GM21360 (cell line): ENCODE data around the gene OR10H4.
"Not testable (repeated sequence)": the region's sequence is repeated elsewhere in the genome, so short reads cannot be mapped to it uniquely, and the experiment has no call there.

ENCODE experiments used
- ATAC-seq: cut with Tn5 transposase; IDR thresholded peaks from one replicate; pipeline ENCODE4 v1.9.1; 2021; ENCODE audit warnings: mild to moderate bottlenecking, moderate library complexity; ENCODE audit not compliant: unreplicated experiment

Gene OR10H4

DNA sequence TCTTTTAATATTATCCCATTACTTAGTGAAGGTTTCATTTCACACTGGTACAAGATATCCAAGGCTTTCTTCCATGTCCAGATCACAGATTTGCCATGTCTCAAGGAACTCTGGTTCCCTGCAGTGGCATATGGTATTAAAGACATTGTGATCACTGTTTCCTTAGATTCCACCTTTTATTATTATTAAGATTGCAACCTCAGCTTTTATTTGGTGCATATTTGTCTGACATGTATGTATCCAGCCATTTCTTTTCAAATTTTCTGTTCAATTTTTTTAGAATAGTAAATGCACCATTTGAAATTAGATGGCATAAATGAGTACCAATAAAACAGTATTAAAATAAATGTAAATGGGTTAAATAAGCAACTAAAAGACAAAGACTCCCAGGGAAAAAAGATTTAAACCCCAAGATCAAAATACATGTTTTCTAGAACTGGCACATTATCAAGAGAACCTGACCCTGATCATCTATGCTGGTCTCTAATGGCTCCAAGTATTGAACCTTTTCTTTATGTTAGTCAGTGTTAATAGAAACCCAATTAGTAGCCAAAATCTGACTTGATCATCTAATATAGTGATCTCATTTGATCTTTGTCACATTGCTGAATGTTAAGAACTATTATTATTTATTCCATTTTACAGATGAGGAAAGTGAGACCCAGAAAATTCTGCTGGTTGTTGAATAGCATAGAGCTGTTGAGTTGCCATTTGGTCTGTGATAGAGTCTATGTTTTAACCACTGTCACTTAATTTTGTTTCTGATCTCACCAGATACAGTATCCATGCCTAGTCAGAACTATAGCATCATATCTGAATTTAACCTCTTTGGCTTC, at the start of gene OR10H4:
Gene OR10H4 (plus strand): TSS at position 786 of the 836 bp plus-strand sequence. CDS start 0 bp downstream, at position 786.
- ATAC-seq: no peak

DNA sequence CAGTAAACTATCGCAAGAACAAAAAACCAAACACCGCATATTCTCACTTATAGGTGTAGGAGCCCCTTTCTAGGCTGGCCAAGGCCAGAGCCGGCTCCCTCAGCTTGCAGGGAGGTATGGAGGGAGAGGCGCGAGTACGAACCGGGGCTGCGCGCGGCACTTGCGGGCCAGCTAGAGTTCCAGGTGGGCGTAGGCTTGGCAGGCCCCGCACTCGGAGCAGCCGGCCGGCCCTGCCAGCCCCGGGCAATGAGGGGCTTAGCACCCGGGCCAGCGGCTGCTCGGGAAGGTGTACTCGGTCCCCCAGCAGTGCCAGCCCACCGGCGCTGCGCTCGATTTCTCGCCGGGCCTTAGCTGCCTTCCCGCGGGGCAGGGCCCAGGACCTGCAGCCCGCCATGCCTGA, 49.2 kb upstream of the OR10H4 start:
- not testable (repeated sequence) for ATAC-seq

GRCh38 chr19:15900032-15900431, 48.8 kb upstream of the OR10H4 start:
- ATAC-seq: not testable (repeated sequence)

- ATAC-seq: no peak
Observed at GRCh38 chr19:15900504-15900903, 48.3 kb upstream of the OR10H4 start.

DNA sequence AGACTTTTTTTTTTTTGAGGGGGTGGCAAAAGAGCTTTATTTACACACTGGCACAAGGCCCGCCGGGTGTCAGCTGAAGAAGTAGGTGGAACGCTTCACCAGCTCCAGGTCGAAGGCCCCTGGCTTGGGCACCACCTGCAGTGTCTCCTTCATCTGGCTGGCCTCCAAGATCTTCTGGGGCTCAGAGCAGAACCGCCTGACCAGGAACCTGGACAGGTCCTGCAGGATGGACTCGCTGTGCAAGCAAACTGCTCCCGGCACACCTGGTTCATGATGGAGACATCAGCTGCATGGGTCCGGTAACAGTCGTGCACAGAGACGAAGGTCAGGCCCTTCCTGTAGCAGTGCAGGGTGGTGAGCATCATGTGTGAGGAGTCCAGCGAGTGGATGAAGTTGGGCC, 46.6 kb upstream of the OR10H4 start:
- no peak for ATAC-seq

DNA sequence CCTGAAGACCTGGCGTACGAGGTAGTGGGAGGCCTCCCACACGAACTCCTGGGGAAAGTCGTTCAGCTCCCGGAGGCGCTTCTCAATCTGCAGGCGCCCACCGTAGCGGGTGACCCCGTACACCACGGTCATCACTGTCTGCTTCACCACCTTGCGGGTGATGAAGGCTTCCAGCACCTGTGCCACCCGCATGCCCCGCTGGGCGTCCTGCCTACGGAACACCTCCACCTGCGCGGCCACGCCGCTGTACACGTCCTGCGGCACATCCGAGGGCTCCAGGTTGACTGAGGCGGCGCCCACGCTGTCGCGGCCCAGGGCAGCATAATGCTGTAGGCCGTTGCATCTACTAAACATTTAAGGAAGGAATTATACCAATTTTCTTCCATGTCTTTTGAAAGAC, 45.9 kb upstream of the OR10H4 start:
- ATAC-seq: not testable (repeated sequence)

DNA sequence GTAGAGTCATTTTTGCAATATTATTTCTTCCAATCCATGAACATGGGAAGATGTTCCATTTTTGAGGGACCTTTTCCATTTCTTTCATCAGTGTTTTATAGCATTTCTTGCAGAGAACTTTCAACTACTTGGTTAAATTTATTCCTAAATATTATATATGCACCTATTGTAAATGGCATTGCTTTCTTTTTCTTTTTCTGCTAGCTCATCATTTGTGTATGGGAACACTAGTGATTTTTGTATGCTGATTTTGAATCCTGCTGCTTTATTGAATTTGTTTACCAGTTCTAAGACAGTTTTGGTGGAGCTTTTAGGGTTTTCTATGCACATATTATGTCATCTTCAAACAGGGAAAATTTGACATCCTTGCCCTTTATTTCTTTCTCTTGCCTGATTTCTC, 43.8 kb upstream of the OR10H4 start:
- ATAC-seq: no peak

DNA sequence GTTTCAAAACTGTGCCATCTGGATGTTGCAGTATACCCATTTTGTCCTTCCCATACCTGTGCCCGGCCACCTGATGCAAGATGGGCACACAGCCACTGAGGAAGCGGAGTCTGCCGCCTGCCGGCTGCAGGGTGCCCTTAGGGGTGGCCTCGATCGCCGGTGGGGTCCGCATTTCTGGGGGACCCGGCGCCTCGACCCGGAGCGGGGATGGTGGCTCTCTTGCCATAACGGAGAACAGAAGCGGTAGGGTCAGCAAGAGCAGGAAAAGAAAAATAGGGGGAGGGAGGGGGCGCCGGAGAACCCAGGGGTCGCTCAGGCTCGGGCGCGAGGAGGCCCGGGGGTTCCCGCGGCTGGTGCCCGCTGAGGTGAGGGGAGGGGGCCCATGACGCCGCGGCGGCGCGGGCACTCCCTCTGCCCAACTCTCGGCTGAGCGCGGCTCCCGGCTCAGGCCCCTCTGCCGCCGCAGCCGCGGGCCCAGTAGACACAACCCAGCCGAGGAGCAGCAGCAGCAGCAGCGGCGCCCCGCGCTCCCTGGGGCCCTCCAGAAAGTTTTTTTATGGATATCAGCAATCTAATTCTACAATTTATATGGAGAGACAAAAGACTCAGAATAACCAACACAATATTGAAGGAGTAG, 37.1 kb upstream of the OR10H4 start:
- no peak for ATAC-seq

DNA sequence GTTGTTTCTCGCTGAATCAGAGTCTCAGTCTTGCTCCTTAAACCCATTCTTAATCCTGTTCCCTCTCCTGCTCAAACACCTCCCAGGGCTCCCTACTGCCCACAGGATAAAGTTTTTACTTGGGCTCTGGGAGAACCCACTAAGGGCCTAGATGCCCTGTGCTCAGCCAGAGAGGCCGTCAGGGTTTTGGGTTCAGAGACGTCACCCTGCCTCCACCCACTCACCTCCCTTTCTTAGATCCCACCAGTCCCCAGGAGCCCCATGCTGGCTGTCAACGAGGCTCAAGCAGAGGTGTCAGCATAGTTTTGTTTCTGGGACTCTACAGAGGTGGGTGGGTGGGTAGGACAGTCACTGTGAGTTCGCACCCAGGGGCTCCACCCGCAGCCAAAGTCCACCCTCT, 35.4 kb upstream of the OR10H4 start:
- no peak for ATAC-seq

- no peak for ATAC-seq
Observed at GRCh38 chr19:15913830-15914229, 35.0 kb upstream of the OR10H4 start.

DNA sequence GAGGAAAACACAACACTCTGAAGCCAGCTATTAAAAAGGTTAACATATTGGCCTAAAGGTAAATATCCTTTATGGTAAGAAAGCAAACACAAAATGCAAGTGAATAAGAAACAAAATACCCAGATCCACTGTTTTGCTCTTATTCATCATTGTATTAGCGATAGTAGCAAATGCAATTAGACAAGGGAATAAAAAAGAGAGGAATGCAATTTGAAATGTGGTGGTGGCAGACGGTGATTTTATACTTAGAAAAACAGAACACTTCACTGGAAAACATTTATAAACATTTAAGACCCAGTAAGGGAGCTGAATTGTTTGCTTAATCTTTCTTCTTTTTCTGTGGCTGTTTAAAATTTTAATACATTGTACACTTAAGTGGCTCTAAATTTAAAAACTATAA, 33.7 kb upstream of the OR10H4 start:
- ATAC-seq: no peak

GRCh38 chr19:15919243-15919642, 29.6 kb upstream of the OR10H4 start:
- ATAC-seq: no peak

- ATAC-seq: no peak
Observed at GRCh38 chr19:15922021-15922420, 26.8 kb upstream of the OR10H4 start.

DNA sequence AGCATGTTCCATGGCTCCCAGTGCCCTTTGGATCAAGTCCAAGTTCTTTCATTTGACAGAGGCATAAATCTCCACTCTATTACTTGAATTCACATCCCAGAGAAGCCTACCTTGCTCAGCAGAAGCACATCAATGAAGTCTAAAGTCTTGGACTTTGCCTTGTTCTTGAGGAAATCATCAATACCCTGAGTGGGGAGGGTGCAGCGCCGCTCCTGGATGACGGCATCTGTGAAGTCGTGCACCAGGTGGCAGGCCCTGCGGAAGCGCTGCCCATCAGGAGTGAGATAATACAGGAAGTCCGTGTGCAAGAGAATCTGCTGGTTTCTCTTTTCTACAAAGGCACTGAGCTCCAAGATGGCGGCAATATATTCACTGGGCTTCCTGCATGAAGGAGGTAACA, 25.1 kb upstream of the OR10H4 start:
- no peak for ATAC-seq

DNA sequence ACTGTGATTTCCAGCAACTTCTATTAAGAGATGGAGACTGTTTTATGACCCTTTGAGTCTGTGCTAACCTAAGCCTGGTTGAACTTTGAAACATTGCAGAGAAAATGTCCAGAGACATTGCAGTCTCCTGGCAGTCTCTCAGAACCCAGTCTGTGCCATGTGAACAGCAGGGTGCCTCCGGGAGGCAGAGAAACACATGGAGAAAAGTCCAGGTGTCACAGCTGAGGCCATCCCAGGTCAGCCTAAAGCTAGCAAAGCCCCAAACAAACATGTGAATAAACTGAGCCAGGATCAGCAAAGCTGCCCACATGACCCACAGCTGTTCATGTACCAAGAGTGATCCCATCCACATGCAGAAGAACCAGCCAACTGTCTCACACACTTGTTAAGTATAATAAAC, 22.3 kb upstream of the OR10H4 start:
- ATAC-seq: no peak

- no peak for ATAC-seq
Observed at GRCh38 chr19:15928321-15928720, 20.5 kb upstream of the OR10H4 start.

- not testable (repeated sequence) for ATAC-seq
Observed at GRCh38 chr19:15933761-15934331, 15.0 kb upstream of the OR10H4 start.

DNA sequence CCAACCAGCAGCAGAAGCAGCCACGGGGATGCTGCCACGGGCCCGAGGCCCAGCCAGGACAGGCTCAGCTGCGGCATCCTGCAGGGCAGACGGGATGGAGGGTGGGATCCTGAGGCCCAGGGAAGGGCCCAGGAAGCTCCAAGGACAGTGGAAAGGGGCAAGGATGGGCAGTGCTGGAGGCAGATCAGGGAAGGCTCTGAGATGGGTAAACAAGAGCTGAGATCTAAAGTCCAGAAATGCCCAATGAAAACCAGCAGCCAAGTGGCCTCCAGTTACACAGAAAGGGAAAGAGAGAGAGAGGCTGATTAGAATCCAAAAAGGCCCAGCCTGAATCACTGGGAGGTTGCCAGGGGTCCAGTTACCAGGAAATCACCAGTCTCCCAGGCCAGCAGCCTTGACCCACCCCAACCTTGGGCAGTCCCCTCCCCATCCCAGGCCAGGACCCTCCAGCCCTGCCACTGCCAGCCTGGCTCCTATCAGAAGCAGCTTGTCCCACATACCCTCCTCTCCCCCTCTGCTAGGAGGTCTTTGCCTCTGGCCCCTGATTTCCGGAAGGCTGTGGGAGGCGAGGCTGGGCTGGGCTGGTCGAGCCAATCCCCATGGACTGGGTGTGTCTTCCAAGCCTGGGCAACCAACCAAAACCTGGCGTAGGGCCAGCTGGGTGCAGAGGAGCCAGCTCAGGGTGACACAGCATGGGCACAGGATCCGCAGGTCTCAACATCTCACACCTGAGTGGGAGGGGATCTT, 14.3 kb upstream of the OR10H4 start, which contains the start of gene CYP4F11:
Gene CYP4F11 (minus strand): TSS at position 198 of the 747 bp plus-strand sequence. CDS start 121 bp downstream, at position 77.
- no peak for ATAC-seq

GRCh38 chr19:15935167-15935702, 13.6 kb upstream of the OR10H4 start:
- no peak for ATAC-seq

GRCh38 chr19:15936173-15936572, 12.6 kb upstream of the OR10H4 start:
- ATAC-seq: no peak

DNA sequence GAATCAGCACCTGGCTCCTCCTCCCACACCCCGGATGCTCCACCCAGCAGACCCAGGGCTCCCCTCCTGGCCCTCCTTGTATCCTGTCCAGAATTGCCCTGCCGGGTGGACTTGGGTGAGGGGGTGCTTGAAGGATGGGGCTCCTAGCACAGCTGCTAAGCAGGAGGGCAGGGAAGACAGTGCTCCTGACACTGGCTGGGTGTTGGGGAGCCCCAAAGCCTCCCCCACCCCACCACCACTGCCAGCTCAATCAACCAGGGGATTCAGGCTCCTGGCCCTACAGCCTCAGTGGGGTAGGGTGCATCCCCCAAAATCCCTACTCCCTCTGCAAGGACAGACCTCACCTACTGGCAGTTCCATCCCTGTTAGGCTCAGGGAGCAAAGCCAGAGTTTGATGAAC, 11.9 kb upstream of the OR10H4 start:
- no peak for ATAC-seq
